B cell (primary cell): ENCODE measurements around the gene URB1. TPM values are rescaled to one million over a fixed set of nuclear protein-coding genes. Genes with fewer than 3 reads are reported as not detected.

ENCODE experiments used
- ATAC-seq: fragments of 200-7000 bp; cut with Tn5 transposase; one replicate; pipeline ENCODE4 v1.10.0; 2021; ENCODE audit warnings: low read depth, mild to moderate bottlenecking, moderate number of reproducible peaks, moderate library complexity
- CTCF ChIA-PET: fragments of 350-600 bp; sonication (Branson Sonifier 250); formaldehyde crosslinking; loops from one replicate; lab custom pipeline; 2021; ENCODE audit warnings: antibody characterized with exemption, inconsistent platforms; lab: Charles Lee
- POLR2A ChIA-PET: fragments of 350-600 bp; sonication (Branson Sonifier 250); formaldehyde crosslinking; loops from one replicate; lab custom pipeline; 2021; ENCODE audit warnings: antibody characterized with exemption; lab: Charles Lee
- DNase-seq: peaks from one replicate; pipeline ENCODE4 v3.0.0; 2013
- H2AFZ ChIP-seq: 2 replicates; pipeline ENCODE4 v1.6.1; 2012; ENCODE audit warnings: mild to moderate bottlenecking, low read depth, low read length; ENCODE audit not compliant: insufficient read depth, poor library complexity, severe bottlenecking
- H3K27ac ChIP-seq, 2 donors: 1 replicate in 1 of 2; 2 replicates in 1 of 2; pipeline ENCODE4 v1.5.1; 2012 to 2013; ENCODE audit warnings: low read length in 2 of 2, mild to moderate bottlenecking in 2 of 2, moderate library complexity in 1 of 2
- H3K27me3 ChIP-seq, 4 experiments: fragments of 200-600 bp in 1 of 4; sonication (generic) in 1 of 4; replicated peaks in 1 of 4; 1 replicate in 2 of 4; 2 replicates in 2 of 4; pipeline versions ENCODE4 v1.6.1 to v1.7.0; 2013 to 2016; ENCODE audit warnings: low read length in 3 of 4, mild to moderate bottlenecking in 2 of 4, mixed read lengths in 1 of 4, moderate library complexity in 1 of 4; ENCODE audit not compliant: insufficient read depth in 4 of 4, control insufficient read depth in 3 of 4; ENCODE audit errors: control extremely low read depth in 1 of 4
- H3K36me3 ChIP-seq, 2 experiments: replicated peaks in 1 of 2; 1 replicate in 1 of 2; 2 replicates in 1 of 2; pipeline versions ENCODE4 v1.6.1 to v1.7.1; 2013; ENCODE audit warnings: low read length in 1 of 2; ENCODE audit not compliant: insufficient read depth in 2 of 2, control insufficient read depth in 1 of 2; ENCODE audit errors: control extremely low read depth in 1 of 2, extremely low read depth in 1 of 2
- H3K4me1 ChIP-seq, 2 donors: fragments of 200-600 bp in 1 of 2; sonication (generic) in 1 of 2; 1 replicate in 1 of 2; 2 replicates in 1 of 2; pipeline versions ENCODE4 v1.5.1 to v1.6.1; 2013 to 2017; ENCODE audit warnings: low read length in 2 of 2; ENCODE audit not compliant: control insufficient read depth in 2 of 2, insufficient read depth in 2 of 2
- H3K4me2 ChIP-seq: replicated peaks from 2 replicates; pipeline ENCODE3; 2012; ENCODE audit warnings: mild to moderate bottlenecking, low read depth, low read length; ENCODE audit not compliant: poor library complexity, severe bottlenecking
- H3K4me3 ChIP-seq, 5 experiments: fragments of 200-600 bp in 1 of 5; sonication (generic) in 1 of 5; 1 replicate in 3 of 5; 2 replicates in 2 of 5; pipeline versions ENCODE4 v1.5.1 to v1.7.0; 2011 to 2016; ENCODE audit warnings: low read length in 4 of 5, mild to moderate bottlenecking in 4 of 5, low read depth in 2 of 5, control low read depth in 1 of 5, moderate library complexity in 1 of 5; ENCODE audit not compliant: insufficient read depth in 1 of 5; ENCODE audit errors: control extremely low read depth in 1 of 5, extremely low read depth in 1 of 5
- H3K79me2 ChIP-seq: fragments of 200-600 bp; sonication (generic); one replicate; pipeline ENCODE4 v1.6.0; 2016; ENCODE audit warnings: low read length; ENCODE audit not compliant: control insufficient read depth, insufficient read depth
- H3K9ac ChIP-seq: fragments of 200-600 bp; sonication (generic); 2 replicates; pipeline ENCODE4 v1.6.1; 2017; ENCODE audit warnings: mild to moderate bottlenecking, low read length, moderate library complexity
- H3K9me3 ChIP-seq, 3 donors: one replicate each; pipeline versions ENCODE4 v1.6.1 to v1.7.1; 2013; ENCODE audit warnings: low read length in 2 of 3; ENCODE audit not compliant: control insufficient read depth in 2 of 3, insufficient read depth in 1 of 3; ENCODE audit errors: control extremely low read depth in 1 of 3
- H4K20me1 ChIP-seq: 2 replicates; pipeline ENCODE4 v1.6.0; 2012; ENCODE audit warnings: mild to moderate bottlenecking, low read length; ENCODE audit not compliant: insufficient read depth, control insufficient read depth, poor library complexity, severe bottlenecking
- H3K27ac Mint-ChIP-seq: one replicate; pipeline ENCODE4 v1.8.0; 2021; ENCODE audit warnings: mixed read lengths
- H3K27me3 Mint-ChIP-seq: one replicate; pipeline ENCODE4 v1.8.0; 2021; ENCODE audit warnings: mixed read lengths
- H3K4me1 Mint-ChIP-seq: one replicate; pipeline ENCODE4 v1.8.0; 2021; ENCODE audit warnings: mixed read lengths
- H3K4me3 Mint-ChIP-seq: one replicate; pipeline ENCODE4 v1.8.0; 2021; ENCODE audit warnings: mixed read lengths
- H3K9me3 Mint-ChIP-seq: one replicate; pipeline ENCODE4 v1.8.0; 2022; ENCODE audit warnings: mixed read lengths; ENCODE audit not compliant: insufficient read depth
- EZH2 ChIP-seq: IDR thresholded peaks from 2 replicates; pipeline ENCODE4 v1.6.1; 2012; ENCODE audit warnings: borderline replicate concordance, low read depth, mild to moderate bottlenecking, moderate library complexity, low read length; ENCODE audit not compliant: insufficient read depth, poor library complexity, severe bottlenecking
- WGBS: methylation state at CpG from one replicate; pipeline ENCODE4 v1.1.5; 2013; ENCODE audit warnings: missing lambda C conversion rate; ENCODE audit not compliant: insufficient coverage; 5-methylcytosine and 5-hydroxymethylcytosine counted together
- intact Hi-C: fragments of 100-400 bp; cut with micrococcal nuclease; formaldehyde crosslinking; loops from one replicate; pipeline ENCODE4 v1.10.0; 2022
- polyA plus RNA-seq: library from polyadenylated mRNA; depleted of rRNA; stranded (reverse); fragments of >200 nt; gene quantifications from 2 replicates; pipeline ENCODE4 v1.2.3, GENCODE V29; 2012
- total RNA-seq, 2 donors: library from RNA; stranded (reverse); fragments of 120-200 nt in 1 of 2; gene quantifications; 1 replicate in 1 of 2; 2 replicates in 1 of 2; pipeline versions ENCODE4 v1.2.3 to v1.2.4, GENCODE V29; 2013 to 2022
- TF ChIP-seq, protein P1 (sequence below): fragments of 200-600 bp; IDR thresholded peaks from one replicate; pipeline ENCODE4 v1.8.0; 2022; ENCODE audit warnings: antibody characterized with exemption, mild to moderate bottlenecking

URB1 gene
- total and polyA plus RNA-seq, 2 donors (not counting 1 experiment from before 2014, with no cell fraction given) = 4.7 to 15.2 TPM

DNA sequence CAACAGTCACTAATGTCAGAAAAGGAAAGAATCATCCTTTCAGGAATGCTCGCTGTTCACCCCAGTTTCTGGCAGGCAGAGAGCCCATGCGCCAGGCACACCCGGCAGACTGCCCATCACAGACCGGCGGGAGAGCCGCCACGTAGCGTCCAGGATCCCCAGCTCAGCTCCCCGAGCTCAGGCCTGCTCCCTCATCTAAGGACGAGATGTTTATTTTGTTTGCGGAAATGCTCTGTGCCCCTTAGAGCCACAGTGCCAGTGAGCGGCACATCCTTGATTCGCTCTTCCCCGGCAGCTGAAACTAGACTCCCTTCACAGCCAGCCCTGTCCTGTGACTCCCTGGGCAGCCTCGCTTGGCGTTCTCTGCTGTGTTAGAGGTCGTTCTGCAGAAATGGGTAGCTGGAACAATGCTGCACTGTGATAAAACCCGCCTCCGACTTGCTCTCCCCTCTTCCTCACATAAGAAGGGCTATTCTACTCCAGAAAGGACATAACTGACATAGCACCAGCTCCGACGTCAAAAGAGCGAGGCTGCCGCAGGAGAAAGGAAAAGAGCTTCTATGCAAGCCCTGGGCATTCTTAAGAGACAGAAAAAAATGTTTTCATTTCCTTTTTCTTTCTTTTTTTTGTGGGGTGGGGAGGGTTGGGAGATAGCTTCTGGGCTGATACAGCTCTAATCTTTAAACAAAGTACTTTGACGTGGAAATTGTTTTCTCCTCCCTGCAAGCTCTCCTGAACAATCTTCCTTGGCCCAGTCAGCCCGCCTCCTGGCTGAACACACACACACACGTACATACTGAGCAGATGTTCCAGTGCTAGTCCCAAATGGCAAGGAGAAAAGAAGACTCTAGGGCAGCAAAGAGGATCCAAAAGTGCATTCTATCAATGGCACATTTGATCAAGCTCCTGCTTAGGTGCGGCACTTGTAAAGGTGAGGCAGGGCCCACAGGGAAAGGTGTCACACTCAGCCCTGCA is 56.9 kb downstream of the URB1 start:
- Mint-ChIP-seq H3K27ac (no peak overlapping the region), H3K4me3 (no peak overlapping the region), H3K9me3 (no peaks in the 10 kb centered on the region), H3K4me1 (peaks cover 4% of the 10 kb centered on the region), H3K27me3 (no peaks in the 10 kb centered on the region)
- Histone ChIP-seq H4K20me1 (no peaks in the 10 kb centered on the region), H3K4me3 (no peak overlapping the region), H2AFZ (no peak overlapping the region), H3K36me3 (peaks cover 14 to 74% of the 10 kb centered on the region in 2 experiments), H3K9me3 (peaks cover 0 to 4% (median 4%) of the 10 kb centered on the region in 3 donors), H3K4me2 (no peak overlapping the region), H3K27me3 (no peaks in the 10 kb centered on the region), H3K4me1 (no peaks in the 10 kb centered on the region), H3K9ac (no peak overlapping the region), H3K79me2 (no peaks in the 10 kb centered on the region), H3K27ac (no peak overlapping the region)
- no peak for ATAC-seq
- no peak for TF ChIP-seq EZH2
- TF ChIP-seq, protein P1, sequence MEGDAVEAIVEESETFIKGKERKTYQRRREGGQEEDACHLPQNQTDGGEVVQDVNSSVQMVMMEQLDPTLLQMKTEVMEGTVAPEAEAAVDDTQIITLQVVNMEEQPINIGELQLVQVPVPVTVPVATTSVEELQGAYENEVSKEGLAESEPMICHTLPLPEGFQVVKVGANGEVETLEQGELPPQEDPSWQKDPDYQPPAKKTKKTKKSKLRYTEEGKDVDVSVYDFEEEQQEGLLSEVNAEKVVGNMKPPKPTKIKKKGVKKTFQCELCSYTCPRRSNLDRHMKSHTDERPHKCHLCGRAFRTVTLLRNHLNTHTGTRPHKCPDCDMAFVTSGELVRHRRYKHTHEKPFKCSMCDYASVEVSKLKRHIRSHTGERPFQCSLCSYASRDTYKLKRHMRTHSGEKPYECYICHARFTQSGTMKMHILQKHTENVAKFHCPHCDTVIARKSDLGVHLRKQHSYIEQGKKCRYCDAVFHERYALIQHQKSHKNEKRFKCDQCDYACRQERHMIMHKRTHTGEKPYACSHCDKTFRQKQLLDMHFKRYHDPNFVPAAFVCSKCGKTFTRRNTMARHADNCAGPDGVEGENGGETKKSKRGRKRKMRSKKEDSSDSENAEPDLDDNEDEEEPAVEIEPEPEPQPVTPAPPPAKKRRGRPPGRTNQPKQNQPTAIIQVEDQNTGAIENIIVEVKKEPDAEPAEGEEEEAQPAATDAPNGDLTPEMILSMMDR = no peak
- POLR2A ChIA-PET = no interaction called here
- DNase-seq = no peak
- 93% methylated on average over 19 of the region's 27 CpGs for WGBS
- CTCF ChIA-PET = interaction anchor here (0.5 kb wide), 1 partner anchor 39 kb away, joined by 3 read pairs; no protein-coding TSS in a partner anchor
- intact Hi-C loops = no loop called here

DNA sequence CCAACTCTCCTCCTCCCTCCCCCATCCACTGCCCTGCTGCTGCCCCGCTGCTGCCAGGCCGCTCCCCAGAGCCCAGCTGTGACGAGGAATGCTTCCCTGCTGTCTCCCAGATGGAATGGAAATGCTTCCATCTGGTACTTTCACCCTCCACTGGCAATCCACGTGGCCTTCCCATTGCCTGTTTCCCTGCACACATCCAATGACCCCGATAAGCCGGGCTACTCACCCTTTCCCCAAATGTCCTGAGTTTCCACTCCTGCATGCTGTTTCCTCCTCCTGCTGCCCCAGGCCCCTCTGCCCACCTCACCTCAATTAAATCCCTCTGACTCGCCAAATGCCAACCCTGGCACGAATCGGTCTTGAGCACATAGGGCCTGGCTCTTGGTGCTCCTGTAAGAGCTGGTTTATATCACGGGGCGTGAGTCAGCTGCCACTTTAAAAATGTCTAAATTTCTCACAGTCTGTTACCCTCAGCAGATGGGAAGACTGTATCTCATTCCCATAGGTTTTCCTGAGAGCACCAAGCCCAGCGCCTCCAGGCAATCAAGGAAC is 57.8 kb downstream of the URB1 start:
- Mint-ChIP-seq H3K4me1 (peaks cover 4% of the 10 kb centered on the region), H3K27me3 (no peaks in the 10 kb centered on the region), H3K9me3 (no peaks in the 10 kb centered on the region), H3K4me3 (no peak overlapping the region), H3K27ac (no peak overlapping the region)
- no peak overlapping the region for H3K27ac ChIP-seq
- H3K4me3 ChIP-seq = no peak overlapping the region
- intact Hi-C loops = no loop called here
- DNase-seq = no peak
- ChIA-PET POLR2A (no interaction called here), CTCF (interaction anchor here (0.5 kb wide), 1 partner anchor 40 kb away, joined by 3 read pairs; no protein-coding TSS in a partner anchor)
- H4K20me1 ChIP-seq = no peaks in the 10 kb centered on the region
- H3K36me3 ChIP-seq = peaks cover 16 to 74% of the 10 kb centered on the region in 2 experiments
- H3K9me3 ChIP-seq = peaks cover 0 to 4% (median 4%) of the 10 kb centered on the region in 3 donors
- 97% methylated on average over 11 of the region's 12 CpGs for WGBS
- no peak overlapping the region for H3K9ac ChIP-seq
- TF ChIP-seq, protein P1 = no peak
- no peak for TF ChIP-seq EZH2
- no peak overlapping the region for H3K4me2 ChIP-seq
- no peaks in the 10 kb centered on the region for H3K4me1 ChIP-seq
- no peaks in the 10 kb centered on the region for H3K27me3 ChIP-seq
- no peak for ATAC-seq
- no peak overlapping the region for H2AFZ ChIP-seq
- H3K79me2 ChIP-seq = no peaks in the 10 kb centered on the region
